Ectodermal cell (in vitro differentiated cells): ENCODE results near the gene DNM3.

Experiments used
- H3K27ac ChIP-seq: 2 replicates; pipeline ENCODE4 v1.7.0; 2013; ENCODE audit warnings: mild to moderate bottlenecking, low read depth, low read length; ENCODE audit not compliant: insufficient read depth, poor library complexity, severe bottlenecking
- H3K27me3 ChIP-seq: 2 replicates; pipeline ENCODE4 v1.7.0; 2013; ENCODE audit warnings: mild to moderate bottlenecking, low read length; ENCODE audit not compliant: insufficient read depth, control insufficient read depth, poor library complexity, severe bottlenecking
- H3K36me3 ChIP-seq: one replicate; pipeline ENCODE4 v1.7.0; 2013; ENCODE audit warnings: low read length; ENCODE audit not compliant: control insufficient read depth, insufficient read depth
- H3K4me1 ChIP-seq: one replicate; pipeline ENCODE4 v1.7.0; 2013; ENCODE audit warnings: low read length; ENCODE audit not compliant: control insufficient read depth, insufficient read depth
- H3K4me3 ChIP-seq: 2 replicates; pipeline ENCODE4 v1.7.0; 2013; ENCODE audit warnings: low read depth, low read length, control low read depth; ENCODE audit not compliant: insufficient read depth
- H3K9me3 ChIP-seq: 2 replicates; pipeline ENCODE4 v1.7.0; 2013; ENCODE audit warnings: mild to moderate bottlenecking, low read length, moderate library complexity; ENCODE audit not compliant: control insufficient read depth
- WGBS, 2 experiments: methylation state at CpG; one replicate each; pipeline ENCODE4 v1.1.7; 2013; ENCODE audit warnings: missing lambda C conversion rate in 2 of 2; 5-methylcytosine and 5-hydroxymethylcytosine counted together

The DNM3 gene

DNA sequence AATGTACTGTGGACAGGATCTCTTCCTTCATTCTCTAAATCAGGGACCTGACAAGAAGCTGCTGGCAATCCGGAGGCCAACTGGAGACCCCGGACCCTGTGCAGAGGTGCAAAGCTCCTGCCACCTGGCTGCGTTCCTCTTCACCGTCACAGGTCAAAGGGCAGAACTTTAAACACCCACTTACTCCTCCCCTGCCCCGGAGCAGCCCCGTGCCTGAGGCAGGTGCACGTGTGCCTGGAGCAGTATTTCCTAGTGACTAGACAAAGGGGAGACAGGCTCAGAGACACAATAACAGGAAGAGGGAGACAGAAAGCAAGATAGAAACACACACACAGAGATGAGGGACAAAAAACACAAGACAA is 609.2 kb downstream of the DNM3 start:
- H3K4me1 ChIP-seq = no peaks in the 10 kb centered on the region
- H3K36me3 ChIP-seq = no peaks in the 10 kb centered on the region
- WGBS, 2 experiments = 87 to 90% methylated on average over 7 of the region's 7 CpGs
- H3K9me3 ChIP-seq = no peaks in the 10 kb centered on the region
- no peaks in the 10 kb centered on the region for H3K27me3 ChIP-seq
- H3K27ac ChIP-seq = no peak overlapping the region
- H3K4me3 ChIP-seq = no peak overlapping the region

DNA sequence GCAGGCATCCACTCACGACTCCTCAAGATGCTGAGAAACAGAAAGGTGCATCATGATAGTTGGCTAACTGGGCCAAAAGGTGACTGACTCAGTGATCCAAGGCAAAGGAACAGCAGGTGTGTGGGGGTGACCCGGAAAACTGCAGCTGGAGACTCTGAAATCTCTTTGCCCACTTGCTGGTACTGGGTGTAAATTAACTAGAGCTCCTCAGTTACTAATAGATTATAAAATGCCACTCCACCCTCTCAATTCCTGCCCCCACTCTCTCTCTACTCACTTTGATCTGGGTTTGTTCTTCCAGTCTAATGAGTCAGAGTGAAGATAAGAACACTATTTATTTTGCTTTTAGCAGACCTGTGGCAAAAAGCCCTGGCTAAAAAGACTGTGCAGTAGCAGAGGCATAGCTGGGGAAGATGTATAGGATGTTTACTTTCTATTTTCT is 609.7 kb downstream of the DNM3 start:
- Histone ChIP-seq H3K4me3 (no peak overlapping the region), H3K27me3 (no peaks in the 10 kb centered on the region), H3K36me3 (no peaks in the 10 kb centered on the region), H3K27ac (no peak overlapping the region), H3K4me1 (no peaks in the 10 kb centered on the region), H3K9me3 (no peaks in the 10 kb centered on the region)
- WGBS, 2 experiments = 92 to 94% methylated on average over 2 of the region's 2 CpGs

DNA sequence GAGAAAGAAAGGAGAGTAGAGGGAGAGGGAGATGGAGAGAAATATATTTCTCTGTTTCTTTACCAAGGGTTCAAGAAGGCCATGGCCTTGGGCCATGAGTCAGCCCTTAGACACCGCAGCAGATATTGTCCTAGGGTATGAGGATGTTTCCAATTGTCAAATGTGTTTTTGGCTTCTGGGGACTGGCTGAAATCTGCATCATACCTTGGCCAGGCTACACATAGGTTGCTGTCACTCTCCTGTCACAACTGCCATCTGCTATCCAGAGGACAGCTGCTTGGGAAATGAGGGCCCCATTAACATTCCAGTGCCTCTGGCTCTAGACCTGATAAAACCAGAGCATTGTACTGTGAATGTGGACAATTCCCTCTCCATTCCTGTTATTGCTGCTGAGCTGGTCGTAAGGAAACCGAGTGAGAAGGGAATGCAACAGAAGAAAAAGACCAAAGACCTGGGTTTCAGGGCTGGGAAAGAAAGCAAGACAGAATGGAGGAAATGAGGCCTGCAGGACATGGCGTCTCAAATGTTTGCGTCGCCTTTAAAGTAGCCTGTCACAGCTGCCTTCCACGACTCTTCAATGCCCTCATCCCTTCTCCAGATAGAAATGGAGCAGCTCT is 611.3 kb downstream of the DNM3 start:
- Histone ChIP-seq H3K27me3 (no peaks in the 10 kb centered on the region), H3K27ac (no peak overlapping the region), H3K36me3 (no peaks in the 10 kb centered on the region), H3K4me3 (no peak overlapping the region), H3K9me3 (no peaks in the 10 kb centered on the region), H3K4me1 (no peaks in the 10 kb centered on the region)
- 81 to 84% methylated on average over 7 of the region's 7 CpGs for WGBS, 2 experiments

DNA sequence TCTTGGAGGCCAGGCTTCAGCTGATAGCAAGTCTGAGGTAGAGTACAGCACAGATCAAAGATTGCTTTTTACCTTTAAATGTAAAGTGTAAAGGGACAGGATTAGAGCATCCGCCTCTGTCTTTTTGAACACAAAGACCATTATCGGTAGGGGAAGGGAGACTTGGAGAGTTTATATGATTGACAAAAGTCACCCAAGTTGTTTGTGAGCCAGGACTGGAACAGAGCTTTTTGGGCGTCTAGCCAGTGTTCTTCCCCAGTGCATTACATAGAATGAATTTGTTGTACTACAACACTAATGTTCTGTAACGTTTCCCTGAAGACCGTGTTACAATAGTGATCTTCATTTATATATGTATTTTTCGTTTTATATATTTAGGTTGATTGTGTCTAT is 611.9 kb downstream of the DNM3 start:
- Histone ChIP-seq H3K27ac (no peak overlapping the region), H3K4me3 (no peak overlapping the region), H3K4me1 (no peaks in the 10 kb centered on the region), H3K27me3 (no peaks in the 10 kb centered on the region), H3K36me3 (no peaks in the 10 kb centered on the region), H3K9me3 (no peaks in the 10 kb centered on the region)
- WGBS, 2 experiments = 94 to 97% methylated on average over 3 to 5 of the region's 6 CpGs

DNA sequence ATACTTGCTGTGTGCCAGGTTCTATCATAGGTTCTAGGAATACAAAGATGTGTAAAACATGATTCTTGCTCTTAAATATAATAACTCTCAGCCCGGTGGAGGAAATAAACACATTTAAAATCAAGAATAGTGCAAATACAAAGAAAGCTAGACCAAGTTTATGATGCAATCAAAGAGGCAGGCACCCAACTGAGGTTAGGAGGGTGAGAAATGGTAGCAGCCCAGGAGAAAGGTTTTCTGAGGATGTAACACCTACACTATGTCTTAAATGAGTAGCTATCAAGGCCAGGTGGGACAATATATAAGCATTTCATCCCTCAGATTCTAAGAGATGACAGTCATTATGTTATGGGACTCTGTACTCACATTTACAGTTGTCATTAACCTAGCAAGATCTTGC is 612.3 kb downstream of the DNM3 start:
- no peaks in the 10 kb centered on the region for H3K4me1 ChIP-seq
- no peak overlapping the region for H3K4me3 ChIP-seq
- WGBS, 2 experiments = 83% methylated on average over 1 of the region's 1 CpG; no CpG with 5 or more reads in 1 of the 2 experiments
- no peaks in the 10 kb centered on the region for H3K9me3 ChIP-seq
- H3K27ac ChIP-seq = no peak overlapping the region
- no peaks in the 10 kb centered on the region for H3K27me3 ChIP-seq
- no peaks in the 10 kb centered on the region for H3K36me3 ChIP-seq

DNA sequence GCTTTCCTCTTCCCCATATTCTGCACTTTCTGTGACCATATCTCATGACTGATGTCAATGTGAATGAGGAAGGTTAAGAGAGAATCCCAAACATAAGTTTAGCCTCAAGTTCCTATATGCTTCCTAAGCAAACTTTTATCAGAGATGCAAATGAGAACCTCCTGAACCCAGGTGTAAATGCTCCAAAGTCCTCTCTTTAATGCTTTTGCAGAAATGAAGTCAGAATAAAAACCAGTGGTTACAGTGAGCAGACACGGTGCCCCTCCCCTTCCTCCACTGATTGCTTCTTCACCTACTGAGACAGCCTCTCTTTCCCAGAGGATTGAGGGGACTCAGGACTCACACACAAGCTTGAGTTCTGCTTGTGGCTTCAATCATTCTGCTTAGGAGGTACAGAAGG is 614.2 kb downstream of the DNM3 start:
- WGBS, 2 experiments = 80 to 97% methylated on average over 1 of the region's 1 CpG

DNA sequence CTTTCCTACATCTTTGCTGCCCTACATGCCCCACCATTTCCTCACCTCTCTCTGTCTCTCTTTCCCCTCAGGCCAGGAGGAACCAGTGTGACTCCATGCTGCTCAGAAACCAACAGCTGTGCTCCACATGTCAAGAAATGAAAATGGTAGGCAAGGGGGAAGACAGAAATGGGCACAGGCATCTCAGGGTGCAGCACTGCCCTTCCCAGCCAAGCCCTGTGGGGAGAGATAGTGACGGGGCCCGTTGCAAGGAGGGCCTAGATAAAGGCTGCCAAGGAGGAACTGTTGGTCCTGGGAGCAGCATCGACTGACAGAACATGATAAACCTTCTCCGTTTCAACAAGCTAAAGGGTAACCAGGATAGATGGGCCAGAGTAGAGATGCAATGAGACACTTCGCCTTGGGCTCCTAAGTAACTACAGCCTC is 615.1 kb downstream of the DNM3 start:
- Histone ChIP-seq H3K27ac (no peak overlapping the region), H3K9me3 (no peaks in the 10 kb centered on the region), H3K36me3 (no peaks in the 10 kb centered on the region), H3K4me1 (peaks cover 4% of the 10 kb centered on the region), H3K4me3 (no peak overlapping the region), H3K27me3 (no peaks in the 10 kb centered on the region)
- 93 to 95% methylated on average over 5 of the region's 5 CpGs for WGBS, 2 experiments

More for the DNA sequence above, 614.2 kb downstream of the DNM3 start:
- Histone ChIP-seq H3K4me3 (no peak overlapping the region), H3K4me1 (peaks cover 4% of the 10 kb centered on the region), H3K36me3 (no peaks in the 10 kb centered on the region), H3K27ac (no peak overlapping the region), H3K9me3 (no peaks in the 10 kb centered on the region), H3K27me3 (no peaks in the 10 kb centered on the region)

DNA sequence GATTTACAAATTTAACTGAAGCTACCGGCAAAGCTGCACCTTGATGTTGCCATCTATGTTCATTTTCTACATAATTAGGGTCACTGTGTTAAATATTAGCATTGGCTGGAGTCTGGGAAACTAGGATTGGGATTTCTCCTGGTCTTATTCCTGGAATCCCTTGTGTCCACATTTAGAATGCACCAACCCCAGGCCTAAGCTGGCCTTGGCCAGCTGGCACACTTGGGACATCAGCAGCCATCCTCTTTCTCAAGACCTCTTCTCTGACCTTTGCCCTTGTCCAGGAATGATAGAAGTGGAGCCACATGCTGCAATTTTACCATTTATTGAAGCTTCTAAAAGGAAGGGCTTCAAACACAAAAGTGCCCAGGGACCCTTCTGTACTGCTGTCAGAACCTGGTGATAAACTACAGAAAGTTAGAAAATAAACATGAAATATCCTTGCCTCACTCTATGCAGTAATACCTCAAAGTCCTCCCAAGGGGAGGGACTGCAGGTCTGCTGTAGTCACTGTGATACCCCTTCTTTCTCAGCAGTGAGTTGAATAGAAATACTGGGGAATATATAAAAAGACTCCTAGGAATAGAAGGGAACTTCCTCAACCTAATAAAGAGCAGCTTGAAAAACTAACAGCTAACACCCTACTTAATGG is 616.3 kb downstream of the DNM3 start:
- H3K4me1 ChIP-seq = peaks cover 4% of the 10 kb centered on the region
- no peak overlapping the region for H3K27ac ChIP-seq
- no peaks in the 10 kb centered on the region for H3K9me3 ChIP-seq
- H3K4me3 ChIP-seq = no peak overlapping the region
- H3K27me3 ChIP-seq = no peaks in the 10 kb centered on the region
- WGBS, 2 experiments = 91 to 100% methylated on average over 1 of the region's 1 CpG
- no peaks in the 10 kb centered on the region for H3K36me3 ChIP-seq

DNA sequence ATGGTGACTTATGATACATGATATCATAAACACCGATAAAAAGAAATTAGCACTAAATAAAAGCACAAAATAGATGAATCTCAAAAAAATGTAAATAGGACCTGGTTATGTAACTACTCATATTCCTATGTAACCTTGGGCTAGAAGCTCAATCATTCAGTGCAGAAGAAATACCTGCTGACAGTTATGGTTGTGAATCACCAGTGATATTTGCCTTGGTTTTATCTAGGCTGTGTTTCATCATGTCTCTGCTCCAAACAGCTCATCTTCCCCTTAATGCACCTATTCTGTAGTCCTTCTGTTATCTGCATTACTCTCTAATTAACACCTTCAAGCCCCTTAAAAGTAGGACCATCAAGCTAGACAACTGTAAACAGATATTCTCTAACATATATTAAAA is 618.9 kb downstream of the DNM3 start:
- WGBS, 2 experiments = no CpG with 5 or more reads among the region's 1 CpG
- Histone ChIP-seq H3K4me1 (peaks cover 4% of the 10 kb centered on the region), H3K36me3 (no peaks in the 10 kb centered on the region), H3K9me3 (no peaks in the 10 kb centered on the region), H3K4me3 (no peak overlapping the region), H3K27me3 (no peaks in the 10 kb centered on the region), H3K27ac (no peak overlapping the region)

DNA sequence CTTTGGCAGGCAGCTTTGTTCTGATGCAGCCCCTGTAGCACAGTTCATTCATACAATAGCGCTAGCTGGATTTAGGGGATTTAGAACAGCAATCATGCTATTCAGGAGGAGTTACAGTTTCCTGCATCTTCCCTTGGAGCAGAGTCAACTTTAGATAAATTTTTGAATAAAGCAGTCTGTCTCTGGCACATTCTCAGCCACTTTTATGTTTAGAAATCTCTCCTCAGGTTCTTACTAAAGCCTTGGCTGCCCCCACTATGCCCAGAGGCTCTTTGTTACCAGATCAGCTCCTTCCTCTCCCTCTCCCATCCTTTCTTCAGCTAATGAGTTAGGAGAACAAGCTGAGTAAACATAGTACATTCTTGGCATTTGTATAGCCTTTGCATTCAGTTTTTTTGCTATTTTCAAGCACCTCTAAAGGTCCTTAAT is 619.6 kb downstream of the DNM3 start:
- Histone ChIP-seq H3K36me3 (no peaks in the 10 kb centered on the region), H3K27me3 (no peaks in the 10 kb centered on the region), H3K4me1 (peaks cover 4% of the 10 kb centered on the region), H3K27ac (no peak overlapping the region), H3K4me3 (no peak overlapping the region), H3K9me3 (no peaks in the 10 kb centered on the region)
- 53 to 58% methylated on average over 1 of the region's 1 CpG for WGBS, 2 experiments
